AG09319 (cell line): ENCODE data around the gene SIN3B.
"Not testable (repeated sequence)": the region's sequence is repeated elsewhere in the genome, so short reads cannot be mapped to it uniquely, and the experiment has no call there.

Source experiments
- DNase-seq: peaks from one replicate; pipeline ENCODE4 v3.0.0-alpha.2; 2010; ENCODE audit warnings: low read depth; ENCODE audit errors: extremely low read depth
- CTCF ChIP-seq: IDR thresholded peaks from 2 replicates; pipeline ENCODE4 v1.5.1; 2011; ENCODE audit warnings: low read depth, mild to moderate bottlenecking, inconsistent platforms, low read length, moderate library complexity

The SIN3B gene

DNA sequence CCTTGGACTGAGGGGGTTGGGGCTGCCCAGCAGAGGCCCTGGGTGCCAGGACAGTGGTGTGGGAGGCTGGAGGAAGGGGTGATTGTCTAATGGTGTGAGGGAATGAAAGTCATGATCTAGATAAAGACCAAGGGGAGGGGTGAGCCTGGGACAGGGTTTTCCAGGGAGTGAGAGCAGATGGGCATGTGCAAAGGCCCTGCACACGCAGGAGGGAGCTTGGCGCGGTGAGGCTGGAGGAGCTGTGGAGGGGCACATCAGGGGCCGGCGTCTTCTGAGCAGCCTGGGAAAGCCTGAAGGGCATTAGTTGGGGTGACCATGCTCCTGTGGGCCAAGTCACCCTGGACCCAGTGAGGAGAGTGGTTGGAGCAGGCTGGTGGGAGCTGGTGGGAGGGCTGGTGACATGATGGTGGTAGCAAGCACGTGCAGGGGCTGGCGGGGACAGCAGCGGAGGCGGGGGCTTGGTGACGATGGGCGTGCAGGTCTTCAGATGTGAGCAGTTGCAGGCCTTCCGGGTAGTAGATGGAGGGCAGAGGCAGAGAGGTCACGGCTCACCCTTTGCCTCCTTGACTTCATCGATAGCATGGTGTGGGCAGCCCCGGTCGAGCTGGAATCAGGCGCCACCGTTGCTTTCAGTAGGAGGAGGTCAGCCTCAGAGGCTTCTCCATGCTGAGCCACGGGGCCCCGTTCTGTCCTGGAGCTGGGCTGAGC is 39.4 kb downstream of the SIN3B start:
- no peak for DNase-seq
- no peak for TF ChIP-seq CTCF

GRCh38 chr19:16869331-16869972 is 40.3 kb downstream of the SIN3B start:
- TF ChIP-seq CTCF, result no peak
- DNase-seq, result no peak

DNA sequence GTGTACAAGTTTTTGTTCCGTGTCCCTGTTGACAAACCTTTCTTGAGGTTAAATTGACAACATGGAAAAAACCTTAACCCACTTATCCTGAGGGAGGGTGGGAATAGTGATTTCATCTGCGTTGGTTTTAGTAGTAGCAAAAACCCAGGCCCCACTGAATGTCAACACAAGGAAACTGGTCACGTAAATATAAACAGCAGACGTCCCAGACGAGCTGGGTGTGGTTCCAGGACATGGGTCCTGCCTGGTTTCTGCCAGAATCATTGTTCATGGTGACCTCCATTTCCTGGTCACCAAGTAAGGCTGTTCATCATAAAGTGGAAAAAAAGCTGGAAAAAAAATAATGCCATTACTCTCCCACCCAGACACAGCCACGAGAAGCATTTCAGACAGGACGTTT is 42.7 kb downstream of the SIN3B start:
- no peak for TF ChIP-seq CTCF
- no peak for DNase-seq

DNA sequence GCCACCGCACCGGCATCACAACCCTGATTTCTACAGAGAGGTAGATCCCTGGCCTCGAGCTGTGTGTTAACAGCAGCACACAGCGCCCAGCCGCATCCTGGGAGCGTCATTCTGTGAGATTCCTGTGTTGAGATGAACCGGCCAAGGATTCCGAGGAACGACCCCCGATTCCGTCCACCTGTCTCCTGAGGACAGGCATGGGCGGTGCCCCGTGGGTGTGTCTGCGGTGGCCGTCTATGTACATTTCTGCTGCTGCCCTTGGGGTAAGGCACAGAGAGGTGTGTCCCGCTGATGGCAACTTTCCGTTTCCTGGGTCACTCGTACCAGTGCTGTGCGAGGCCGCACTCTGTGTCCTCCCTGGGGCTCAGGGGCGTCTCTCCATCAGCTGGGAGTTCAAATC is 43.5 kb downstream of the SIN3B start:
- no peak for TF ChIP-seq CTCF
- DNase-seq, result no peak

DNA sequence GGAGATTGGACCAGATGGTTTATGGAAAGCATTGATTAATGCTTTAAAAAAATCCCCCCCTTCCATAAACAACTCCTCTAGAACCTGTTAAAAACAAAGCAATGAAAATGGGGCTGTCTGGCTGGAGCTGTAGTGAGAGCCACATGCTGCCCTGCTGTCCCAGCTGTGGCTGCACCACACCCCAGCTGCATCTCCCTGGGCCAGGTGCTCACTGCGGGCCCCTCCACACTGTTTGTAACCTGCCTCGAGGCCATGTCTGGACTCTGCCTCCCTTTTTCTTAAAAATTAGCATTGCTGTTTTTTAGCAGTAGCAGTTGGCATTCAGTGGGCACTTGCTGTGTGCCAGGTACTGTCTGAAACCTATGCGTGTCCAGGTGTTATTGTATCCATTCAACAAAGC is 44.4 kb downstream of the SIN3B start:
- TF ChIP-seq CTCF, result no peak
- DNase-seq, result no peak

DNA sequence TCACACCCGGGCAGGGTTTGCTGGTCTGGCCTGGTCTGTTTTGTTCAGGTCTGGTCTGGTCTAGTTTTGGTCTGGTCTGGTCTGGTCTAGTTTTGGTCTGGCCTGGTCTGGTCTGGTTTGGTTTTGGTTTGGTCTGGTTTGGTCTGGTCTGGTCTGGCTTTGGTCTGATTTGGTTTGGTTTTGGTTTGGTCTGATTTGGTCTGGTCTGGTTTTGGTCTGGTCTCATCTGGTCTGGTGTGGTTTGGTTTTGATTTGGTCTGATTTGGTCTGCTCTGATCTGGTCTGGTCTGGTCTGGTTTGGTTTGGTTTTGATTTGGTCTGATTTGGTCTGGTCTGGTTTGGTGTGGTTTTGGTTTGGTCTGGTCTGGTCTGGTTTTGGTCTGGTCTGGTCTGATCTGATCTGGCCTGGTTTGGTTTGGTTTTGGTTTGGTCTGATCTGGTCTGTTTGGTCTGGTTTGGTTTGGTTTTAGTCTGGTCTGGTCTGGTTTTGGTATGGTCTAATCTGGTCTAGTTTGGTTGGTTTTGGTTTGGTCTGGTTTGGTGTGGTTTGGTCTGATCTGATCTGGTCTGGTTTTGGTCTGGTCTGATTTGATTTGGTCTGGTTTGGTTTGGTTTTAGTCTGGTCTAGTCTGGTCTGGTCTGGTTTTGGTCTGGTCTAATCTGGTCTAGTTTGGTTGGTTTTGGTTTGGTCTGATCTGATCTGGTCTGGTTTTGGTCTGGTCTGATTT is 45.2 kb downstream of the SIN3B start:
- no peak for DNase-seq
- TF ChIP-seq CTCF, result no peak

DNA sequence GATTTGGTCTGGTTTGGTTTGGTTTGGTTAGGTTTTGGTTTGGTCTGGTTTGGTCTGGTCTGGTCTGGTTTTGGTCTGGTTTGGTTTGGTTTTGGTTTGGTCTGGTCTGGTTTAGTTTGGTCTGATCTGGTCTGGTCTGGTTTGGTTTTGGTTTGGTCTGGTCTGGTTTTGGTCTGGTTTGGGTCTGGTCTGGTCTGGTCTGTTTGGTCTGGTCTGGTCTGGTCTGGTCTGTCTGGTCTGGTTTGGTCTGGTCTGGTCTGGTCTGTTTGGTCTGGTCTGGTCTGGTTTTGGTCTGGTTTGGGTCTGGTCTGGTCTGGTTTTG is 45.7 kb downstream of the SIN3B start:
- DNase-seq, result not testable (repeated sequence)
